D721Med (cell line): ENCODE results near the gene CSAD.
"Not testable (repeated sequence)": the region's sequence is repeated elsewhere in the genome, so short reads cannot be mapped to it uniquely, and the experiment has no call there.

ENCODE experiments used
- DNase-seq: peaks from one replicate; pipeline ENCODE4 v3.0.0; 2011; ENCODE audit warnings: low spot score; ENCODE audit not compliant: insufficient read length
- FAIRE-seq: peaks from 2 replicates; lab custom pipeline; 2011; peaks lifted over from hg19 to GRCh38; lab: Jason Lieb, UNC
- TF ChIP-seq, protein P1 (sequence below): IDR thresholded peaks from 2 replicates; pipeline ENCODE4 v1.5.1; 2012; ENCODE audit warnings: mild to moderate bottlenecking, control low read depth; ENCODE audit not compliant: insufficient read depth; ENCODE audit errors: missing control alignments

CSAD gene

GRCh38 chr12:53186745-53187144 is 6.0 kb upstream of the CSAD start:
- TF ChIP-seq, protein P1, sequence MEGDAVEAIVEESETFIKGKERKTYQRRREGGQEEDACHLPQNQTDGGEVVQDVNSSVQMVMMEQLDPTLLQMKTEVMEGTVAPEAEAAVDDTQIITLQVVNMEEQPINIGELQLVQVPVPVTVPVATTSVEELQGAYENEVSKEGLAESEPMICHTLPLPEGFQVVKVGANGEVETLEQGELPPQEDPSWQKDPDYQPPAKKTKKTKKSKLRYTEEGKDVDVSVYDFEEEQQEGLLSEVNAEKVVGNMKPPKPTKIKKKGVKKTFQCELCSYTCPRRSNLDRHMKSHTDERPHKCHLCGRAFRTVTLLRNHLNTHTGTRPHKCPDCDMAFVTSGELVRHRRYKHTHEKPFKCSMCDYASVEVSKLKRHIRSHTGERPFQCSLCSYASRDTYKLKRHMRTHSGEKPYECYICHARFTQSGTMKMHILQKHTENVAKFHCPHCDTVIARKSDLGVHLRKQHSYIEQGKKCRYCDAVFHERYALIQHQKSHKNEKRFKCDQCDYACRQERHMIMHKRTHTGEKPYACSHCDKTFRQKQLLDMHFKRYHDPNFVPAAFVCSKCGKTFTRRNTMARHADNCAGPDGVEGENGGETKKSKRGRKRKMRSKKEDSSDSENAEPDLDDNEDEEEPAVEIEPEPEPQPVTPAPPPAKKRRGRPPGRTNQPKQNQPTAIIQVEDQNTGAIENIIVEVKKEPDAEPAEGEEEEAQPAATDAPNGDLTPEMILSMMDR = no peak
- DNase-seq (no peak), FAIRE-seq (no peak)

DNA sequence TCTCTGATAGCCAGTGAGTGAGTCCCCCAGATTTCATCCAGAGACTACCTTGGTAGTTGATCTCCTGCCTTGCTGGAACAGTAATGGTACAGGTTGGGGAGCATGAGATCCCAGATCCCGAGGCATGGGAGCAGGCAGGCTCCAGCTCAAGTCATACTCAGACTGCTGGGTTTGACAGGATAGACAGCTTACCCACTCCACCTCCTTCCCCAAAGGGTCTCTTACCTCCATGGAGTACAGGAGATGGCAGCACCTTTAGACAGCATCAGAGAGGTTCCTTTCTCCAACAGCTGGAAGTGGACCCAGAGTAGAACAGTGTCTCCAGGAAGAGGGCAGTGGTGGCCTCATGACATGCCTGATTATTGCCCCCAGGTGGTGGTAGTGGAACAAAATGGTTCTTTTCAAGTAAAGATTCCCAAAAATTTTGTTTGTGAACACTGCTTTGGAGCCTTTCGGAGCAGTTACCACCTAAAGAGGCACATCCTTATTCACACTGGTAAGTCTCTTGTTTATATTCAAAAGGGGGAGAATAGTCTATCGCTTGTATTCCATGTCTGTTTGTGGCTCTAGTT is 4.9 kb upstream of the CSAD start:
- DNase-seq = no peak
- FAIRE-seq = no peak
- TF ChIP-seq, protein P1 = no peak

GRCh38 chr12:53184828-53185227 is 4.1 kb upstream of the CSAD start:
- TF ChIP-seq, protein P1 = no peak
- FAIRE-seq (no peak), DNase-seq (no peak)

GRCh38 chr12:53182903-53183302 is 2.2 kb upstream of the CSAD start:
- FAIRE-seq = no peak
- DNase-seq = no peak
- TF ChIP-seq, protein P1 = no peak

- DNase-seq = no peak
- FAIRE-seq = no peak
- TF ChIP-seq, protein P1 = no peak
Observed at GRCh38 chr12:53181935-53182334, 1.2 kb upstream of the CSAD start.

GRCh38 chr12:53180931-53181645 is 363 bp upstream of the CSAD start:
- TF ChIP-seq, protein P1 = no peak
- DNase-seq (peak; percentile 88), FAIRE-seq (no peak)

GRCh38 chr12:53179687-53180219 is 972 bp downstream of the CSAD start:
- FAIRE-seq (no peak), DNase-seq (no peak)

GRCh38 chr12:53178803-53179202 is 1.9 kb downstream of the CSAD start:
- FAIRE-seq, DNase-seq: not testable (repeated sequence)

More at GRCh38 chr12:53179687-53180219, 972 bp downstream of the CSAD start:
- TF ChIP-seq, protein P1 = no peak

GRCh38 chr12:53177447-53177846 is 3.3 kb downstream of the CSAD start:
- DNase-seq, FAIRE-seq: not testable (repeated sequence)
